ENCODE results near the gene PAX8. TPM values are rescaled to one million over a fixed set of nuclear protein-coding genes. Genes with fewer than 3 reads are reported as not detected.

Gene PAX8
- polyA plus RNA-seq, 1 of the 3 experiments (the other 2 are of a cell fraction): 0.23 TPM

- Histone ChIP-seq H3K27me3 (ENCODE audit: insufficient read depth) (peaks cover 1% of the 10 kb centered on the region; the same call in 1 of the 2 replicates), H3K4me1 (ENCODE audit: control insufficient read depth in 1 of 2, insufficient read depth in 2 of 2, low read depth in 1 of 2, low read length in 1 of 2) (peaks cover 0 to 27% of the 10 kb centered on the region in 2 experiments; a peak in 3 of 4 replicates), H3K9ac (peak overlapping the region; percentile 46), H4K20me1 (ENCODE audit: insufficient read depth) (no peaks in the 10 kb centered on the region), H3F3A (replicated peaks; ENCODE audit: insufficient read depth) (peaks cover 10% of the 10 kb centered on the region), H3K4me3 (ENCODE audit: low read depth in 2 of 2, low read length in 1 of 2) (no peak overlapping the region), H3K36me3 (replicated peaks in 1 of 2; ENCODE audit: control insufficient read depth in 1 of 2, insufficient read depth in 2 of 2, low read length in 1 of 2) (no peaks in the 10 kb centered on the region), H2AFZ (ENCODE audit: low read depth) (peak overlapping the region; percentile 50; the same call in 1 of the 2 replicates), H3K9me2 (no peaks in the 10 kb centered on the region), H3K27ac (ENCODE audit: low read depth in 2 of 2, low read length in 1 of 2) (peak overlapping the region in 1 of 2 experiments; percentile 80; a peak in 2 of 4 replicates), H3K4me2 (peak overlapping the region; percentile 54; the same call in 1 of the 2 replicates), H3K79me2 (ENCODE audit: insufficient read depth) (no peaks in the 10 kb centered on the region), H3K9me3 (no peaks in the 10 kb centered on the region)
- ChIA-PET POLR2A (no interaction called here), CTCF (interaction anchor here (0.9 to 1.3 kb wide), 2 partner anchors 30 to 33 kb away, joined by 3 read pairs; no protein-coding TSS in a partner anchor)
- TF ChIP-seq ELF1 (IDR thresholded peaks at IDR 0.05) (peak; percentile 8; the same call in 1 of the 2 replicates), TEAD4 (IDR thresholded peaks at IDR 0.05; ENCODE audit: borderline replicate concordance, insufficient read depth) (peak; percentile 90), FOSL2 (IDR thresholded peaks at IDR 0.05; ENCODE audit: borderline replicate concordance, low read depth) (peak; percentile 68; the same call in 1 of the 2 replicates), MXI1 (IDR thresholded peaks at IDR 0.05; ENCODE audit: low read depth, low read length) (no peak), RAD21 (IDR thresholded peaks at IDR 0.05; ENCODE audit: low read length) (no peak), MEF2A (IDR thresholded peaks at IDR 0.05; ENCODE audit: borderline replicate concordance, low read depth) (no peak; the same call in 1 of the 2 replicates), JUND (IDR thresholded peaks at IDR 0.05) (peak; percentile 85), EP300 (IDR thresholded peaks at IDR 0.05; ENCODE audit: borderline replicate concordance in 1 of 2, low read depth in 1 of 2, low read length in 1 of 2) (peak in 1 of 2 experiments; percentile 85; a peak in 2 of 4 replicates), YY1 (IDR thresholded peaks at IDR 0.05; ENCODE audit: low read depth) (no peak), ZBTB33 (IDR thresholded peaks at IDR 0.05; ENCODE audit: borderline replicate concordance, low read depth) (0 out of 2 replicates have a peak, but pooled peaks have one; percentile 38), FOXM1 (IDR thresholded peaks at IDR 0.05; ENCODE audit: low read depth) (no peak), TCF12 (IDR thresholded peaks at IDR 0.05) (peak; percentile 88), RCOR1 (IDR thresholded peaks at IDR 0.05; ENCODE audit: low read length) (no peak), POLR2AphosphoS5 (IDR thresholded peaks at IDR 0.05; ENCODE audit: low read depth, low read length) (peak; percentile 24; the same call in 1 of the 2 replicates), NFIC (IDR thresholded peaks at IDR 0.05; ENCODE audit: borderline replicate concordance) (peak; percentile 94), RXRA (IDR thresholded peaks at IDR 0.05; ENCODE audit: borderline replicate concordance, low read depth) (0 out of 2 replicates have a peak, but pooled peaks have one; percentile 22), MAX (IDR thresholded peaks at IDR 0.05; ENCODE audit: low read depth) (peak; percentile 53; the same call in 1 of the 2 replicates), REST (IDR thresholded peaks at IDR 0.05; ENCODE audit: low read depth, low read length) (peak; percentile 17; the same call in 1 of the 2 replicates), GABPA (IDR thresholded peaks at IDR 0.05; ENCODE audit: low read depth) (no peak), PBX3 (IDR thresholded peaks at IDR 0.05) (peak; percentile 75)
- WGBS (ENCODE audit: low lambda C conversion rate): 0% methylated on average over 3 of the region's 3 CpGs
- no peak for DNase-seq
Measured at GRCh38 chr2:113283704-113284284, 5.1 kb upstream of the PAX8 start.
